Natural killer cell (primary cell): Measurements from ENCODE around the gene RGMA. TPM values are rescaled to one million over a fixed set of nuclear protein-coding genes. Genes with fewer than 3 reads are reported as not detected.
A peak's percentile ranks its signal among the peaks of the same experiment; 100 is the strongest.

Experiments
- ATAC-seq, 3 donors: fragments of 150-1000 bp in 2 of 3; fragments of 200-7000 bp in 1 of 3; cut with Tn5 transposase; 1 replicate in 1 of 3; 2 replicates in 2 of 3; pipeline ENCODE4 v1.10.0; 2021; ENCODE audit warnings: mild to moderate bottlenecking in 2 of 3, moderate library complexity in 2 of 3
- DNase-seq, 2 donors: peaks; one replicate each; pipeline versions ENCODE4 v3.0.0 to v3.0.0-alpha.2; 2013 to 2021; ENCODE audit warnings: mixed read lengths in 1 of 2
- H3K27ac ChIP-seq: one replicate; pipeline ENCODE4 v1.5.1; 2013; ENCODE audit warnings: mild to moderate bottlenecking, low read length
- H3K27me3 ChIP-seq: one replicate; pipeline ENCODE4 v1.6.1; 2013; ENCODE audit warnings: low read length; ENCODE audit not compliant: control insufficient read depth, insufficient read depth
- H3K36me3 ChIP-seq: one replicate; pipeline ENCODE4 v1.6.1; 2013; ENCODE audit warnings: low read length; ENCODE audit not compliant: control insufficient read depth, insufficient read depth
- H3K4me1 ChIP-seq: one replicate; pipeline ENCODE4 v1.6.1; 2013; ENCODE audit warnings: low read length; ENCODE audit not compliant: control insufficient read depth, insufficient read depth
- H3K4me3 ChIP-seq: one replicate; pipeline ENCODE4 v1.5.1; 2013; ENCODE audit warnings: low read length
- H3K9me3 ChIP-seq: one replicate; pipeline ENCODE4 v1.6.1; 2013; ENCODE audit warnings: low read length; ENCODE audit not compliant: control insufficient read depth, insufficient read depth
- H3K27ac Mint-ChIP-seq, 2 donors: one replicate each; pipeline ENCODE4 v1.8.0; 2022; ENCODE audit warnings: mild to moderate bottlenecking in 2 of 2, mixed read lengths in 2 of 2, moderate library complexity in 1 of 2
- H3K27me3 Mint-ChIP-seq, 2 donors: one replicate each; pipeline ENCODE4 v1.8.0; 2022; ENCODE audit warnings: low read depth in 2 of 2, mixed read lengths in 2 of 2
- H3K36me3 Mint-ChIP-seq: one replicate; pipeline ENCODE4 v1.8.0; 2022; ENCODE audit warnings: mixed read lengths
- H3K4me1 Mint-ChIP-seq, 2 donors: one replicate each; pipeline ENCODE4 v1.8.0; 2022; ENCODE audit warnings: mixed read lengths in 2 of 2
- H3K4me3 Mint-ChIP-seq: one replicate; pipeline ENCODE4 v1.8.0; 2022; ENCODE audit warnings: mild to moderate bottlenecking, moderate library complexity, mixed read lengths
- H3K9me3 Mint-ChIP-seq, 2 donors: one replicate each; pipeline ENCODE4 v1.8.0; 2022; ENCODE audit warnings: mixed read lengths in 2 of 2
- CTCF ChIP-seq: fragments of 200-600 bp; IDR thresholded peaks from one replicate; pipeline ENCODE4 v1.8.0; 2022; ENCODE audit warnings: antibody characterized with exemption
- WGBS: methylation state at CpG from one replicate; pipeline ENCODE4 v1.1.7; 2013; ENCODE audit warnings: missing lambda C conversion rate; ENCODE audit not compliant: insufficient coverage; 5-methylcytosine and 5-hydroxymethylcytosine counted together
- intact Hi-C: fragments of 100-400 bp; cut with micrococcal nuclease; formaldehyde crosslinking; loops from one replicate; pipeline ENCODE4 v1.14.2; 2022
- total RNA-seq, 4 donors: library from RNA; stranded (reverse); fragments of 120-200 nt in 1 of 4; gene quantifications; one replicate each; pipeline versions ENCODE4 v1.2.3 to v1.2.4, GENCODE V29; 2013 to 2022

Gene RGMA
- total RNA-seq, 3 donors from 2014 or later (not counting 1 experiment from before 2014, with no cell fraction given): not detected

- H3K4me3 Mint-ChIP-seq: peak overlapping the region; percentile 68
- TF ChIP-seq CTCF: no peak
- no peak overlapping the region for H3K4me3 ChIP-seq
- peaks cover 0 to 6% of the 10 kb centered on the region in 2 donors for H3K27me3 Mint-ChIP-seq
- no peaks in the 10 kb centered on the region for H3K36me3 ChIP-seq
- H3K27ac ChIP-seq: peak overlapping the region; percentile 51
- H3K27me3 ChIP-seq: no peaks in the 10 kb centered on the region
- peaks cover 57% of the 10 kb centered on the region for H3K4me1 ChIP-seq
- peaks cover 45 to 47% of the 10 kb centered on the region in 2 donors for H3K4me1 Mint-ChIP-seq
- H3K9me3 ChIP-seq: peaks cover 7% of the 10 kb centered on the region
- H3K9me3 Mint-ChIP-seq: peaks cover 5 to 6% of the 10 kb centered on the region in 2 donors
- DNase-seq (peak; percentile 59 to 80), ATAC-seq (peak; percentile 85 to 87 (median 86))
- WGBS: 32% methylated on average over 18 of the region's 18 CpGs
- peak overlapping the region; percentile 54 to 94 for H3K27ac Mint-ChIP-seq
- peaks cover 8% of the 10 kb centered on the region for H3K36me3 Mint-ChIP-seq
- intact Hi-C loops: no loop called here
These were observed 41.2 kb downstream of the RGMA start for GRCh38 chr15:93047621-93048425.

DNA sequence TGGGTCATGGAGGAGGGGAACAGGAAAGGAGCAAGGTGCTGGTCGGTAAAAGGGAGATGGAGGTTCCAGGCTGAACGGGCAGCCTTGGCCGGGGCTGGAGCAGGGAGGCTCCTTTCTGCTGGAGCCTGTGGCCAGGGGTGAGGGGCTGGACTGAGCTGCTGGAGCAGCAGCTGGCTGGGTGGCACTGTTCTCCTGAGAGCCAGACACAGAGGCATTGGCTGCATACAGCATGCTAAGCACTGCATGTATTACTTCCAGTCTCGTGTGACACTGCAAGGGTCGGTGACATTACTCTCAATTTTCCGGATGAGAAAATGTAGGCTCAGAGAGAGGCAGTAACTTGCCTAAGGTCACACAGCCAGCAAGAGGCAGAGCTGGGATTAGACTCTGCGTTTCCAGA, 42.3 kb downstream of the RGMA start:
- Histone ChIP-seq H3K9me3 (peaks cover 7% of the 10 kb centered on the region), H3K27me3 (no peaks in the 10 kb centered on the region), H3K4me3 (no peak overlapping the region), H3K36me3 (no peaks in the 10 kb centered on the region), H3K27ac (no peak overlapping the region), H3K4me1 (peaks cover 53% of the 10 kb centered on the region)
- intact Hi-C loops: no loop called here
- no peak for DNase-seq
- H3K4me1 Mint-ChIP-seq: peaks cover 45 to 47% of the 10 kb centered on the region in 2 donors
- peak overlapping the region; percentile 36 to 94 for H3K27ac Mint-ChIP-seq
- no peak for TF ChIP-seq CTCF
- peaks cover 0 to 6% of the 10 kb centered on the region in 2 donors for H3K27me3 Mint-ChIP-seq
- H3K9me3 Mint-ChIP-seq: peaks cover 5 to 6% of the 10 kb centered on the region in 2 donors
- peak overlapping the region; percentile 49 for H3K4me3 Mint-ChIP-seq
- peaks cover 8% of the 10 kb centered on the region for H3K36me3 Mint-ChIP-seq
- no peak for ATAC-seq
- 77% methylated on average over 6 of the region's 7 CpGs for WGBS

GRCh38 chr15:93046120-93046519, 42.9 kb downstream of the RGMA start:
- DNase-seq (no peak), ATAC-seq (no peak)
- H3K4me1 ChIP-seq: peaks cover 47% of the 10 kb centered on the region
- peaks cover 5 to 6% of the 10 kb centered on the region in 2 donors for H3K9me3 Mint-ChIP-seq
- H3K4me3 Mint-ChIP-seq: peak overlapping the region; percentile 70
- peak overlapping the region; percentile 36 to 94 for H3K27ac Mint-ChIP-seq
- peaks cover 7% of the 10 kb centered on the region for H3K9me3 ChIP-seq
- TF ChIP-seq CTCF: no peak
- 95% methylated on average over 4 of the region's 4 CpGs for WGBS
- no peaks in the 10 kb centered on the region for H3K27me3 ChIP-seq
- H3K36me3 Mint-ChIP-seq: peaks cover 8% of the 10 kb centered on the region
- peaks cover 45 to 47% of the 10 kb centered on the region in 2 donors for H3K4me1 Mint-ChIP-seq
- H3K27ac ChIP-seq: no peak overlapping the region
- intact Hi-C loops: no loop called here
- no peaks in the 10 kb centered on the region for H3K36me3 ChIP-seq
- peaks cover 0 to 6% of the 10 kb centered on the region in 2 donors for H3K27me3 Mint-ChIP-seq
- H3K4me3 ChIP-seq: no peak overlapping the region
